GM18519 (cell line): ENCODE data around the gene GOLGA7B.

Experiments
- ATAC-seq: cut with Tn5 transposase; IDR thresholded peaks from one replicate; pipeline ENCODE4 v1.9.1; 2021; ENCODE audit warnings: mild to moderate bottlenecking, moderate library complexity; ENCODE audit not compliant: unreplicated experiment, low FRiP score

The GOLGA7B gene

GRCh38 chr10:97866524-97867219 lies 17.0 kb downstream of the GOLGA7B start:
- no peak for ATAC-seq

- ATAC-seq, result no peak
Measured at GRCh38 chr10:97867220-97867800, 17.7 kb downstream of the GOLGA7B start.

GRCh38 chr10:97868134-97868685 lies 18.6 kb downstream of the GOLGA7B start:
- ATAC-seq, result no peak

- peak; percentile 89 for ATAC-seq
Measured at GRCh38 chr10:97869091-97870042, 19.7 kb downstream of the GOLGA7B start.

- no peak for ATAC-seq
Measured at GRCh38 chr10:97870990-97871389, 21.3 kb downstream of the GOLGA7B start.

- no peak for ATAC-seq
Measured at GRCh38 chr10:97873569-97873968, 23.9 kb downstream of the GOLGA7B start.

GRCh38 chr10:97874332-97874731 lies 24.7 kb downstream of the GOLGA7B start:
- ATAC-seq, result no peak

GRCh38 chr10:97875391-97875790 lies 25.7 kb downstream of the GOLGA7B start:
- no peak for ATAC-seq

- no peak for ATAC-seq
Measured at GRCh38 chr10:97876402-97876801, 26.8 kb downstream of the GOLGA7B start.

GRCh38 chr10:97879241-97879640 lies 29.6 kb downstream of the GOLGA7B start:
- no peak for ATAC-seq

- no peak for ATAC-seq
Measured at GRCh38 chr10:97880109-97880508, 30.5 kb downstream of the GOLGA7B start.

GRCh38 chr10:97882142-97883091 lies 32.8 kb downstream of the GOLGA7B start:
- ATAC-seq, result no peak

GRCh38 chr10:97883092-97883485 lies 33.4 kb downstream of the GOLGA7B start:
- no peak for ATAC-seq

- no peak for ATAC-seq
Measured at GRCh38 chr10:97886286-97886685, 36.6 kb downstream of the GOLGA7B start.

GRCh38 chr10:97887399-97887798 lies 37.8 kb downstream of the GOLGA7B start:
- ATAC-seq, result no peak

- ATAC-seq, result no peak
Measured at GRCh38 chr10:97888134-97888533, 38.5 kb downstream of the GOLGA7B start.

GRCh38 chr10:97888641-97889262 lies 39.1 kb downstream of the GOLGA7B start:
- ATAC-seq, result no peak

- ATAC-seq, result no peak
Measured at GRCh38 chr10:97889461-97890265, 40.0 kb downstream of the GOLGA7B start.
